Trophoblast cell (in vitro differentiated cells and primary cell): Measurements from ENCODE around the gene PRR20B. TPM values are rescaled to one million over a fixed set of nuclear protein-coding genes. Genes with fewer than 3 reads are reported as not detected.
"Not testable (repeated sequence)": the region's sequence is repeated elsewhere in the genome, so short reads cannot be mapped to it uniquely, and the experiment has no call there.

Experiments used
- DNase-seq, 2 donors: peaks; one replicate each; pipeline ENCODE4 v3.0.0-alpha.2; 2016
- H2AFZ ChIP-seq: 2 replicates; pipeline ENCODE4 v1.6.1; 2013; ENCODE audit warnings: low read length, moderate library complexity, mild to moderate bottlenecking; ENCODE audit not compliant: insufficient read depth, poor library complexity
- H2AK5ac ChIP-seq: 2 replicates; pipeline ENCODE4 v1.6.1; 2013; ENCODE audit warnings: mild to moderate bottlenecking, low read length
- H2BK120ac ChIP-seq: 2 replicates; pipeline ENCODE4 v1.6.1; 2013; ENCODE audit warnings: low read length, mild to moderate bottlenecking, moderate library complexity; ENCODE audit not compliant: insufficient read depth, poor library complexity
- H2BK12ac ChIP-seq: 2 replicates; pipeline ENCODE4 v1.6.1; 2013; ENCODE audit warnings: mild to moderate bottlenecking, low read length, moderate library complexity
- H2BK5ac ChIP-seq: 2 replicates; pipeline ENCODE4 v1.6.1; 2013; ENCODE audit warnings: low read length, low read depth, moderate library complexity, mild to moderate bottlenecking; ENCODE audit not compliant: poor library complexity
- H3K14ac ChIP-seq: 2 replicates; pipeline ENCODE4 v1.6.1; 2013; ENCODE audit warnings: mild to moderate bottlenecking, low read length
- H3K18ac ChIP-seq: 2 replicates; pipeline ENCODE4 v1.6.1; 2013; ENCODE audit warnings: mild to moderate bottlenecking, low read length
- H3K23ac ChIP-seq: 2 replicates; pipeline ENCODE4 v1.6.1; 2013; ENCODE audit warnings: low read length
- H3K27ac ChIP-seq: 2 replicates; pipeline ENCODE4 v1.5.1; 2013; ENCODE audit warnings: low read depth, mild to moderate bottlenecking, inconsistent platforms, low read length, moderate library complexity
- H3K27me3 ChIP-seq: 2 replicates; pipeline ENCODE4 v1.6.1; 2013; ENCODE audit warnings: inconsistent platforms, mild to moderate bottlenecking, low read length, moderate library complexity; ENCODE audit not compliant: insufficient read depth
- H3K36me3 ChIP-seq, 2 experiments: 1 replicate in 1 of 2; 2 replicates in 1 of 2; pipeline ENCODE4 v1.6.1; 2013; ENCODE audit warnings: low read length in 2 of 2, mild to moderate bottlenecking in 2 of 2, moderate library complexity in 1 of 2; ENCODE audit not compliant: insufficient read depth in 2 of 2, control insufficient read depth in 1 of 2
- H3K4ac ChIP-seq: 2 replicates; pipeline ENCODE4 v1.6.1; 2013; ENCODE audit warnings: low read depth, mild to moderate bottlenecking, low read length, moderate library complexity
- H3K4me1 ChIP-seq, 2 experiments: 1 replicate in 1 of 2; 2 replicates in 1 of 2; pipeline ENCODE4 v1.6.1; 2013; ENCODE audit warnings: low read length in 2 of 2, mild to moderate bottlenecking in 2 of 2, moderate library complexity in 1 of 2; ENCODE audit not compliant: insufficient read depth in 2 of 2, control insufficient read depth in 1 of 2
- H3K4me2 ChIP-seq: 2 replicates; pipeline ENCODE4 v1.6.1; 2013; ENCODE audit warnings: inconsistent platforms, mild to moderate bottlenecking, low read length, moderate library complexity
- H3K4me3 ChIP-seq: 2 replicates; pipeline ENCODE4 v1.5.1; 2013; ENCODE audit warnings: mild to moderate bottlenecking, low read depth, low read length, inconsistent platforms
- H3K79me1 ChIP-seq: one replicate; pipeline ENCODE4 v1.6.1; 2013; ENCODE audit warnings: low read length
- H3K79me2 ChIP-seq: 2 replicates; pipeline ENCODE4 v1.6.1; 2013; ENCODE audit warnings: low read length, mild to moderate bottlenecking; ENCODE audit not compliant: control insufficient read depth, insufficient read depth, poor library complexity
- H3K9ac ChIP-seq: 2 replicates; pipeline ENCODE4 v1.6.1; 2013; ENCODE audit warnings: mild to moderate bottlenecking, low read length
- H3K9me3 ChIP-seq: 2 replicates; pipeline ENCODE4 v1.6.1; 2013; ENCODE audit warnings: low read depth, mild to moderate bottlenecking, control low read depth, inconsistent platforms, low read length; ENCODE audit not compliant: insufficient read depth
- H4K12ac ChIP-seq: 2 replicates; pipeline ENCODE4 v1.6.1; 2013; ENCODE audit warnings: low read depth, mild to moderate bottlenecking, low read length, moderate library complexity
- H4K8ac ChIP-seq: 2 replicates; pipeline ENCODE4 v1.6.1; 2013; ENCODE audit warnings: low read depth, mild to moderate bottlenecking, low read length, moderate library complexity
- H4K91ac ChIP-seq: one replicate; pipeline ENCODE4 v1.6.1; 2013; ENCODE audit warnings: low read depth, mild to moderate bottlenecking, low read length, moderate library complexity
- WGBS: extraction: QIAGEN DNeasy Blood & Tissue Kit; methylation state at CpG from one replicate; pipeline ENCODE4 v1.1.7; 2013; ENCODE audit warnings: missing lambda C conversion rate; ENCODE audit not compliant: insufficient read length, insufficient coverage; ENCODE audit errors: extremely low coverage; 5-methylcytosine and 5-hydroxymethylcytosine counted together
- polyA plus RNA-seq: library from polyadenylated mRNA; stranded (reverse); fragments of 200-250 nt; gene quantifications from 2 replicates; pipeline ENCODE4 v1.2.3, GENCODE V29; 2013

The PRR20B gene
- polyA plus RNA-seq, result not detected in 2 replicates

DNA sequence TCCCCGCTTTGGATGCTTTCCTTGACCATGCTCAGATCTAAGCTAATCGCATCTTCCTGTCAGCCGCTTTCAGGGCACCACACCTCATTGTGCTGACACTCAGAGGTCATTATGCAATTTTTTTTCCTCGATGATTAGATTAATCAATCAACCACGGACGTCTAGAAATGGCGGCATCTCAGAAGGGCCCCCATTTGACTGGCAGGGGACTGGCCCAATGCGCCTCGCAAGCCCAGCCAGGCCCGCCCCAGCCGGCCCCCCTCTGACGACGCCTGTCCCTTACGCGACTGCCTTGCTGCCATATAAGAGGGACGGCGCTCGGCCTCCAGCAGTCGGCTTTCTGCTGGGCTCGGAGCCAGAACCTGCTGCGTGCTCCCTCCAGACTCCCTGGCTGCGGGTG is at the start of gene PRR20B:
PRR20B (plus strand) TSS at position 301 of the 400 bp plus-strand sequence. CDS start 387 bp downstream, outside the sequence.
- H3K4me2 ChIP-seq, H3K4me3 ChIP-seq, H3K27me3 ChIP-seq, H2BK12ac ChIP-seq, H3K18ac ChIP-seq, H3K36me3 ChIP-seq, H2BK120ac ChIP-seq, H3K27ac ChIP-seq, H4K91ac ChIP-seq, H2AK5ac ChIP-seq, H4K8ac ChIP-seq, H3K9ac ChIP-seq, H3K9me3 ChIP-seq, H2AFZ ChIP-seq, H3K79me1 ChIP-seq, H3K14ac ChIP-seq, H3K23ac ChIP-seq, DNase-seq, H4K12ac ChIP-seq, H2BK5ac ChIP-seq, H3K4me1 ChIP-seq, H3K79me2 ChIP-seq, H3K4ac ChIP-seq: not testable (repeated sequence)
- WGBS, result no CpG with 5 or more reads among the region's 22 CpGs

GRCh38 chr13:57114945-57115344 is 32.3 kb upstream of the PRR20B start:
- H3K79me2 ChIP-seq, result no peaks in the 10 kb centered on the region
- no peak overlapping the region for H2AFZ ChIP-seq
- H3K9me3 ChIP-seq, result no peaks in the 10 kb centered on the region
- WGBS, result no CpG with 5 or more reads among the region's 4 CpGs
- no peak overlapping the region for H3K4me3 ChIP-seq
- no peak overlapping the region for H3K4me2 ChIP-seq
- no peak overlapping the region for H2BK12ac ChIP-seq
- no peak overlapping the region for H2BK120ac ChIP-seq
- no peak overlapping the region for H2AK5ac ChIP-seq
- no peak overlapping the region for H3K14ac ChIP-seq
- no peak overlapping the region for H3K18ac ChIP-seq
- no peak overlapping the region for H3K4ac ChIP-seq
- no peaks in the 10 kb centered on the region for H3K79me1 ChIP-seq
- H3K4me1 ChIP-seq, result no peaks in the 10 kb centered on the region
- no peak overlapping the region for H4K91ac ChIP-seq
- no peak overlapping the region for H3K23ac ChIP-seq
- H3K27ac ChIP-seq, result no peak overlapping the region
- no peak overlapping the region for H2BK5ac ChIP-seq
- no peak overlapping the region for H4K8ac ChIP-seq
- no peak overlapping the region for H4K12ac ChIP-seq
- no peaks in the 10 kb centered on the region for H3K27me3 ChIP-seq
- DNase-seq, result no peak
- no peaks in the 10 kb centered on the region for H3K36me3 ChIP-seq
- no peak overlapping the region for H3K9ac ChIP-seq

DNA sequence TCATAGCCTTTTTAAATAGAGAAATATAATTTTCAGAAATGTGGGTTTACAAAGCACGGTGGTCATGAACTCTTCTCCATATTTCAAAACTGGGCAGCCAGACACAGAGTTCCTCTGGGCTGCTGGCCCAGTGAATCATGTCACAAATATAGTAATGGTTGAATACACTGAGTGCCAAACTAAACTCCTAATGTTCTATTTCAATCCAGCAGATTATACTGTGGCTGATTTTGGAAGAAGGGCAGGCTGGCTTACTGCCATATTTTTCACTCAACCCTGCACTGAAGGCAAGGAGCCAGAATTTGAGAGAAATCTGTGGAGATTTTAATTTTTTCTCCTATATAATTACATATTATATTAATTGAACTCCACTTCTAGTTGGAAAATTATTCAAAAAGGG is 23.6 kb upstream of the PRR20B start:
- Histone ChIP-seq H3K23ac (no peak overlapping the region), H2AK5ac (no peak overlapping the region), H3K79me1 (no peaks in the 10 kb centered on the region), H4K12ac (no peak overlapping the region), H3K14ac (no peak overlapping the region), H3K36me3 (no peaks in the 10 kb centered on the region), H2BK12ac (no peak overlapping the region), H2BK5ac (no peak overlapping the region), H4K91ac (no peak overlapping the region), H3K9ac (no peak overlapping the region), H3K18ac (no peak overlapping the region), H2AFZ (no peak overlapping the region), H3K4me3 (no peak overlapping the region), H3K27me3 (no peaks in the 10 kb centered on the region), H3K4ac (no peak overlapping the region), H3K27ac (no peak overlapping the region), H3K9me3 (no peaks in the 10 kb centered on the region), H3K79me2 (no peaks in the 10 kb centered on the region), H3K4me1 (no peaks in the 10 kb centered on the region), H4K8ac (no peak overlapping the region), H2BK120ac (no peak overlapping the region), H3K4me2 (no peak overlapping the region)
- no CpG with 5 or more reads among the region's 1 CpG for WGBS
- no peak for DNase-seq

- no peak overlapping the region for H3K4me2 ChIP-seq
- no peak overlapping the region for H3K4me3 ChIP-seq
- H4K91ac ChIP-seq, result no peak overlapping the region
- no peak overlapping the region for H2AK5ac ChIP-seq
- no peak overlapping the region for H3K14ac ChIP-seq
- no peaks in the 10 kb centered on the region for H3K9me3 ChIP-seq
- H3K9ac ChIP-seq, result no peak overlapping the region
- no peaks in the 10 kb centered on the region for H3K79me1 ChIP-seq
- no peak overlapping the region for H2BK12ac ChIP-seq
- H2BK5ac ChIP-seq, result no peak overlapping the region
- no peaks in the 10 kb centered on the region for H3K79me2 ChIP-seq
- H2AFZ ChIP-seq, result no peak overlapping the region
- H3K27ac ChIP-seq, result no peak overlapping the region
- no peak overlapping the region for H3K18ac ChIP-seq
- no peak overlapping the region for H4K8ac ChIP-seq
- no CpG with 5 or more reads among the region's 6 CpGs for WGBS
- DNase-seq, result no peak
- H3K4me1 ChIP-seq, result no peaks in the 10 kb centered on the region
- no peaks in the 10 kb centered on the region for H3K27me3 ChIP-seq
- H3K23ac ChIP-seq, result no peak overlapping the region
- H3K36me3 ChIP-seq, result no peaks in the 10 kb centered on the region
- no peak overlapping the region for H4K12ac ChIP-seq
- no peak overlapping the region for H3K4ac ChIP-seq
- H2BK120ac ChIP-seq, result no peak overlapping the region
Measured at GRCh38 chr13:57128909-57129308, 18.4 kb upstream of the PRR20B start.
